Left kidney (tissue), 2 donors: Measurements from ENCODE around the gene FADS1. TPM values are rescaled to one million over a fixed set of nuclear protein-coding genes. Genes with fewer than 3 reads are reported as not detected.

ENCODE experiments used
- DNase-seq: peaks from one replicate; pipeline ENCODE4 v3.0.0-alpha.2; 2013
- polyA plus RNA-seq: library from polyadenylated mRNA; unstranded; fragments of 120-200 nt; gene quantifications from one replicate; pipeline ENCODE4 v1.2.1, GENCODE V29; 2013; ENCODE audit not compliant: insufficient read length

FADS1 gene
- polyA plus RNA-seq, 1 donor, result 49.0 TPM

- no peak for DNase-seq
Measured at GRCh38 chr11:61762223-61762615, 54.6 kb downstream of the FADS1 start.

DNA sequence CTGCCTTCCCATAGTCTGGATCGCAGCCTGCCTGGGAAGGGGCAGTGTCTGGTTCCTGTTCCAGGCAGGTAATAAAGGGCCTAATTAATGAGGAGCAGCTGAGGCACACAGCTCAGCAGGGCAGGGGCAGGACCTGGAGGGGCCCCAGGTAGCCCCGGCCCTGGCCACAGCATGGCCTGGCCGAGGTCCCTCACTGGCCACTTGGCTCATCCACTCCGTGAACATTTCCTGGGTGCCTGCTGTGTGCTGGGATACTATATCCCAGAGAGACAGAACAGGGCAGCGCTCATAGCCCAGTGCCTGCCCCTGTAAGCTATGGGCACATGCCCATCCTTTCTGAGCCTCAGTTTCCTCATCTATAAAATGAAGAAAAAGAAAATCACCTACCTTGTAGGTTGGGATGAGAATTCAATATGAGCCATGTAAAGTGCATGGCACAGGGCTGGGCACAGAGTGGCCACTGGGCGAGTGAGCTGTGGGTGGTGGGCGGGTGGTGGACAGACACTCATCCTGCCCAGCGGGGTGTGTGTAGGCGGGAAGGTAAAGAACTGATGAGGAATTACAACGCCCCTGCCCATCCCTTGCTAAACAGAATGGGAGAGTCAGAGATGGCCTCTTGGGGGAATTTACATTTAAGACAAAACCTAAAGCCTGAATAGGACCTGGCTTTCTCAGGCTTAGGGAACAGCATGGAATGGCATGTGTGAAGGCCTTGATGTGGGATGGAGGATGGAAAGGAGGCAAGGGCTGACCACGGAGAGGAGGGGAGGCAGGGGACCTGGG lies 55.2 kb downstream of the FADS1 start:
- DNase-seq, result no peak

- DNase-seq, result no peak
Measured at GRCh38 chr11:61760946-61761345, 55.9 kb downstream of the FADS1 start.

DNA sequence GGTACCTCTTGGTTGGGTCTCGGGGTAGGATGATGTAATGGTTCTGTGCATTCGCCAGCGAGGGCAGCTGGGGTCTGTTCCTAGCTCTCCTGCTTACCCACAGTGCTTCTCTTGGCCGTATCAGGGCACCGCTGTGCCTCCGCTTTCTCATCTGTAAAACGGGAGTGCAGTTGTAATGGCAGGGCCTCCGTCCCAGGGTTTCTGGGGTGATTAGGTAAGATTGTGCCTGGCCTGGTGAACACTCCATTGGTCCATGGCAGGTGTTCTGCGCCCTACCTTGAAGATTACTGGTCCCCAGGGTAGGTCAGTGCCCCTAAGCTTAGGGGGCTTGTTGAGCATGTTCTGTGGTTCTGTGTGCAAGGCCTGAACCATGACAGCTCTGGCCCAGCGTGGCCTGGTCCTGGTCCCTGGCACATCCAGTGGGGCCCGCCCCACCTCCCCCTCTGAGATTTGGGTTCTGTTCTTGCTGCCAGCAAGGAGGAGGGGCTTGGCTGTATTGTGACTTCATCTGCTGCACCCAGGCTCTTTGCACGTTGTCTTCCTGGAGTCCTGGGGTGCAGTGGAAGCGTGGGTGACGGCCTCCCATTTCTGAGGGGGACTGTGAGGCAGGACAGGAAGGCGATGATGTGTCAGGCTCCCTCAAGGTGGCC lies 59.5 kb downstream of the FADS1 start:
- DNase-seq, result no peak

GRCh38 chr11:61756452-61757212 lies 60.2 kb downstream of the FADS1 start:
- no peak for DNase-seq

- DNase-seq, result no peak
Measured at GRCh38 chr11:61756147-61756451, 60.7 kb downstream of the FADS1 start.

GRCh38 chr11:61754534-61755482 lies 62.0 kb downstream of the FADS1 start:
- no peak for DNase-seq

DNA sequence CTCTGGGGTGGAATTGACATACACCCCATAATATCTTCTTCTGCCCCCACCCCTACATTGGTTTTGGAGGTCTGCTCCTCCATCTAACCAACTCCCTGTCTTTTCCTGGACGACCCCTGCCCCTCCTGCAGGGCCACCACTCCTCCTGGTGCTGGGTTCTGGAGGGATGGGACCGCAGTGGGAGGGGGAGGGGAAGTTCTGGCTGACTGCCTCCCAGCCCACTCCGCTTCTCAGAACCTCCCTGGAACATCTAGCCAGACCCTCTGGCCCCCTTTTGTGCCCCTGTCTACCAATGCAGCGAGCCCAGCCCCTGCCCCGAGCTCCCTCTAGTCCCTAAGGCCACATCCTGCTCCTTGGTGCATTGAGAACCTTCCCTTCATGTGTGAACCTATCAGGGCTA lies 63.1 kb downstream of the FADS1 start:
- DNase-seq, result no peak

- no peak for DNase-seq
Measured at GRCh38 chr11:61752925-61753521, 63.8 kb downstream of the FADS1 start.

DNA sequence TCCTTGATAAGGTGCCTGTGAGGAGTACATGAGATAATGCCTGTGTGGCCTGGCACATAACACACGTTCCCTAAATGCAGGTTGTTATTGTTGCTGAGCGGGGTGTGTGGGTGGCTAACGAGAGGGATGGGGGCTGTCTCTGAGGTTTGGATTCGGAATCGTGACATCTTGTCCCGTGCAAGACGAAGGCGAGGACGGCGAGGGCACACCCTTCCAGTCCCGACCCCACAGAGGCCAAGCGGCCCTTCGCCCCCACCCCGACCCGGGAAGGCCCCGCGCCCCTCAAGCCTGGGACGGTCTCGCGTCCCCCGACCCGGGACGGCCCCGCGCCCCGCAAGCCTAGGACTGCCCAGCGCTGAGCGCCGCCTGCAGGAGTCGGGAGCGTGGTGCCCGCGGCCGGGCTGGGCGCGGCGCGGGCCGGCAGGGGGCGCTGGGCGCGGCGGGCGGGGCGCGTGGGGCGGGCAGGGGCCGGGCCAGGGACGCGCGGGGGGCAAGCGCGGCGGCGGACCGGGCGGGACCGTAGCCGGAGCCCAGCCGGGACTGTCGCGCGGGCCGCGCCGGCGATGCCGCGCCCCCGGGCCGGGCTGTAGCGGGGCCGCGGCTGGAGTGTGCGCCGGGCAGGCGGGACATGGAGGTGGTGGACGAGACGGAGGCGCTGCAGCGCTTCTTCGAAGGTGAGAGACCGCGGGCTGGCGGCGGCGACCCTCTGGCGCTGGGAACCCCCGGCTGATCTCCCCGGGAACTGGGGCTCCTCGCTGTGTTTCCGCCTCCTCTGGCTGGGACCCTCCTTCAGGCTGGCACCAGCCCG lies 64.5 kb downstream of the FADS1 start, which contains the start of gene MYRF:
Gene MYRF (plus strand): TSS at position 520 of the 808 bp plus-strand sequence. CDS start 109 bp downstream, at position 629.
- no peak for DNase-seq

DNA sequence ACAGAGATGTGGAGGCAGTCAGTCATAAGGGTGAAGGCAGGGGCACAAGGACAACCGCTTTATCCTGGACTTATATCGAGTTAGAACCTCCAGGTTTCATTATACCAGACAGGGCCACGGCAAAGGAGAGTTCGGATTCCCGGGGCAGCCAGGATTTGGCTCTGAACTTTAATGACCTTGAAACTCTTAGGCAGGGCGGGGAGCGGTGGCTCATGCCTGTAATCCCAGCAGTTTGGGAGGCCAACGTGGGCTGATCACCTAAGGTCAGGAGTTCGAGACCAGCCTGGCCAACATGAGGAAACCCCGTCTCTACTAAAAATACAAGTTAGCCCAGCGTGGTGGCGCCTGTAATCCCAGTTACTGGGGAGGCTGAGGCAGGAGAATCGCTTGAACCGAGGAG lies 65.4 kb downstream of the FADS1 start:
- DNase-seq, result no peak

- DNase-seq, result no peak
Measured at GRCh38 chr11:61750631-61751273, 66.1 kb downstream of the FADS1 start.

Other genes with a start within 250 kb of the FADS1 start
- 4.7 TPM for gene SYT7, start 235.9 kb downstream of the FADS1 start, polyA plus RNA-seq
- 3.2 TPM for gene DAGLA, start 136.6 kb downstream of the FADS1 start, polyA plus RNA-seq
- 23.1 TPM for gene MYRF, start 64.4 kb downstream of the FADS1 start, polyA plus RNA-seq
- 161 TPM for gene TMEM258, start 24.4 kb downstream of the FADS1 start, polyA plus RNA-seq
- 45.0 TPM for gene FEN1, start 24.1 kb downstream of the FADS1 start, polyA plus RNA-seq
- 105 TPM for gene FADS2, start 11.3 kb upstream of the FADS1 start, polyA plus RNA-seq
- gene FADS3, start 74.5 kb upstream of the FADS1 start, polyA plus RNA-seq, result 13.8 TPM
- 18.7 TPM for gene RAB3IL1, start 100.6 kb upstream of the FADS1 start, polyA plus RNA-seq
- 4.1 TPM for gene BEST1, start 133.3 kb upstream of the FADS1 start, polyA plus RNA-seq
- 2,056 TPM for gene FTH1, start 150.6 kb upstream of the FADS1 start, polyA plus RNA-seq